ENCODE data around the gene MMS19.

Gene MMS19

DNA sequence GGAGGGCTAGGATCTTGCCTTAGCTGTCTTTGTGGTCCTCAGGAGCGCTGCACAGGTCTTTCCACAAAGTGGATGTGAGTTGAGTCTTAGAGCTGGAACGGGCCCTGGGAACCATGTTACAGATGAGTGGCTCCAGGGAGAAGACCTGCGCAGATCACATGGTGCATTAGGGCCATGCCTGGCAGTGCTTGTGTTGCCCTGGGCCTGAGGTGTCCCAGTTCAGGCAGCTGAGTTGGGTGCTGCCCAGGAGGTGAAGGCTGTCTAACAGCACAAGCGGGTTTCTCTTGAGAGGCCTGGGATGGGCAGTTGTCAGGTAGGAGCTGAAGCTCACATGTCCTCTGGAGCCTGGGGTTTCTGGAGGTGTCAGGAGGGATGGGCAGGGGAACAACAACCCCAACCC is 40.6 kb upstream of the MMS19 start:
- TF ChIP-seq POLR2AphosphoS5 (IDR thresholded peaks at IDR 0.05; ENCODE audit: low read depth, low read length) (no peak), SIN3A (IDR thresholded peaks at IDR 0.05; ENCODE audit: borderline replicate concordance, insufficient read depth, low read length) (no peak), TAF1 (IDR thresholded peaks at IDR 0.05; ENCODE audit: borderline replicate concordance, insufficient read depth, low read length) (no peak), FOXP2 (optimal IDR thresholded peaks at IDR 0.05; ENCODE audit: borderline replicate concordance, extremely low read depth, extremely low read length, insufficient read depth) (no peak)
- TF ChIP-seq, protein P1, sequence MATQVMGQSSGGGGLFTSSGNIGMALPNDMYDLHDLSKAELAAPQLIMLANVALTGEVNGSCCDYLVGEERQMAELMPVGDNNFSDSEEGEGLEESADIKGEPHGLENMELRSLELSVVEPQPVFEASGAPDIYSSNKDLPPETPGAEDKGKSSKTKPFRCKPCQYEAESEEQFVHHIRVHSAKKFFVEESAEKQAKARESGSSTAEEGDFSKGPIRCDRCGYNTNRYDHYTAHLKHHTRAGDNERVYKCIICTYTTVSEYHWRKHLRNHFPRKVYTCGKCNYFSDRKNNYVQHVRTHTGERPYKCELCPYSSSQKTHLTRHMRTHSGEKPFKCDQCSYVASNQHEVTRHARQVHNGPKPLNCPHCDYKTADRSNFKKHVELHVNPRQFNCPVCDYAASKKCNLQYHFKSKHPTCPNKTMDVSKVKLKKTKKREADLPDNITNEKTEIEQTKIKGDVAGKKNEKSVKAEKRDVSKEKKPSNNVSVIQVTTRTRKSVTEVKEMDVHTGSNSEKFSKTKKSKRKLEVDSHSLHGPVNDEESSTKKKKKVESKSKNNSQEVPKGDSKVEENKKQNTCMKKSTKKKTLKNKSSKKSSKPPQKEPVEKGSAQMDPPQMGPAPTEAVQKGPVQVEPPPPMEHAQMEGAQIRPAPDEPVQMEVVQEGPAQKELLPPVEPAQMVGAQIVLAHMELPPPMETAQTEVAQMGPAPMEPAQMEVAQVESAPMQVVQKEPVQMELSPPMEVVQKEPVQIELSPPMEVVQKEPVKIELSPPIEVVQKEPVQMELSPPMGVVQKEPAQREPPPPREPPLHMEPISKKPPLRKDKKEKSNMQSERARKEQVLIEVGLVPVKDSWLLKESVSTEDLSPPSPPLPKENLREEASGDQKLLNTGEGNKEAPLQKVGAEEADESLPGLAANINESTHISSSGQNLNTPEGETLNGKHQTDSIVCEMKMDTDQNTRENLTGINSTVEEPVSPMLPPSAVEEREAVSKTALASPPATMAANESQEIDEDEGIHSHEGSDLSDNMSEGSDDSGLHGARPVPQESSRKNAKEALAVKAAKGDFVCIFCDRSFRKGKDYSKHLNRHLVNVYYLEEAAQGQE (IDR thresholded peaks at IDR 0.05; ENCODE audit: insufficient read depth in 1 of 2, low read depth in 2 of 2, low read length in 2 of 2), result no peak

- TF ChIP-seq, protein P1 (IDR thresholded peaks at IDR 0.05; ENCODE audit: insufficient read depth in 1 of 2, low read depth in 2 of 2, low read length in 2 of 2), result no peak
- TF ChIP-seq SIN3A (IDR thresholded peaks at IDR 0.05; ENCODE audit: borderline replicate concordance, insufficient read depth, low read length) (no peak), TAF1 (IDR thresholded peaks at IDR 0.05; ENCODE audit: borderline replicate concordance, insufficient read depth, low read length) (no peak), FOXP2 (optimal IDR thresholded peaks at IDR 0.05; ENCODE audit: borderline replicate concordance, extremely low read depth, extremely low read length, insufficient read depth) (no peak), POLR2AphosphoS5 (IDR thresholded peaks at IDR 0.05; ENCODE audit: low read depth, low read length) (no peak)
These were observed 40.2 kb upstream of the MMS19 start for GRCh38 chr10:97538411-97538810.

DNA sequence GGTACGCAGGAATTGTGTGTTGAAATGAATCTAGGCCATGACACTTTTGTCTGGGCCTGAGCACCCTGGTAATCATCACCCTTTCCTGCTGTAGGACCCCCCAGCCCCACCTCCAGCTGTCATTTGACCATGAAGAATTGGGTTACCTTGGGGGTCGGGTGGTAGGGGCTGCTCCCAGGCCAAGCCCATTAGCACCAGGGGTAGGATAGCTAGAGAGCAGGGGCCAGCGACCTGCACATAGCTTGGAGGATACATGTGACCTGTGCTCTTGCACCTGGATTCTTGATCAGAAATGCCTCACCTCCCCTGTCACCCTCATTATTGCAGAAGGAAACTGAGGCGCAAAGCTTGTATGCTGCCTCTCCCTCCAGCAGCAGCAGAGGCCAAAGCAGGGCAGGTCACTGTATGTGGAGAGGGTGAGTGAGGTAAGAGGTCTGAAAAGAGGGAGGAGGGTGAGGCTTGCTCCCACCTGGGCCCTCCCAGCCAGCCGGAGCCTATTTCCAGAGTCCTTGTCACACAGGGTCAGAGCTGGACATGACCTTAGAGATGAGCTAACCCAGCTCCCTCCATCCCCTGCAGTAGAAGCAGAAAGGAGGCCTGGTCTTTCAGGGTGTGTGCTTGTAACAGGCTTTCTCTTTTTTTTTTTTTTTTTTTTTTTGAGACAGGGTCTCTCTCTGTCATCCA is 39.1 kb upstream of the MMS19 start:
- TF ChIP-seq POLR2AphosphoS5 (IDR thresholded peaks at IDR 0.05; ENCODE audit: low read depth, low read length) (no peak), SIN3A (IDR thresholded peaks at IDR 0.05; ENCODE audit: borderline replicate concordance, insufficient read depth, low read length) (no peak), TAF1 (IDR thresholded peaks at IDR 0.05; ENCODE audit: borderline replicate concordance, insufficient read depth, low read length) (no peak), FOXP2 (optimal IDR thresholded peaks at IDR 0.05; ENCODE audit: borderline replicate concordance, extremely low read depth, extremely low read length, insufficient read depth) (no peak)
- TF ChIP-seq, protein P1 (IDR thresholded peaks at IDR 0.05; ENCODE audit: insufficient read depth in 1 of 2, low read depth in 2 of 2, low read length in 2 of 2), result no peak

DNA sequence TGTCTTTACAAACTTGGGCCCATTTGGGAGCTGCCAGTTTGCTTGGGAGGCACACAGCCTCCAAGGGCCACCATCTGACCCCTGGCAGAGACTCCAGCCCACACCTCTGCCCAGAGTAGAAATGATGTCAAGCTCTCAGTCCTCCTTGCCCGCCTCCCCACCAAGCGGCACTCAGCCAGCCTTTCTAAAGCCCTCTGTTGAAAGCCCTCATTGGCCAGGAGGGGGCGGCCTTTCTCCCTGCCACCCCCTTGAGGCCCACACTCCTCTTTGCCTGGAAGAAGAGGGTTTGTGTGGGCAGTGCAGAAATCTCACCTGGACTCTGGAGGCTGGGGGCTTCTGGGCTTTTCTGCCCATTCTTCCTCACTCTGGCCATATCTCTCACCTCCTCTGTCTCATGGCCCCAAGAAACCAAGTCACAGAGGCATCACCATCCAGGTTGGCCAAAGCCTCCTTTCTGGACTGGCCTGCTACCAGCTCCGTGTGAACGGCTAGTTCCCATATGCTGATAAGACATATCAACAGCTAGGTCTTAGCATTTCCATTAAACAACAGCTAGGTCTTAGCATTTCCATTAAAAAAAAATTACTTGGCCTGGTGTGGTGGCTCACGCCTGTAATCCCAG is 36.6 kb upstream of the MMS19 start:
- no peak for TF ChIP-seq POLR2AphosphoS5 (IDR thresholded peaks at IDR 0.05; ENCODE audit: low read depth, low read length)
- TF ChIP-seq TAF1 (IDR thresholded peaks at IDR 0.05; ENCODE audit: borderline replicate concordance, insufficient read depth, low read length), result no peak
- TF ChIP-seq, protein P1 (IDR thresholded peaks at IDR 0.05; ENCODE audit: insufficient read depth in 1 of 2, low read depth in 2 of 2, low read length in 2 of 2), result no peak
- no peak for TF ChIP-seq SIN3A (IDR thresholded peaks at IDR 0.05; ENCODE audit: borderline replicate concordance, insufficient read depth, low read length)
- TF ChIP-seq FOXP2 (optimal IDR thresholded peaks at IDR 0.05; ENCODE audit: borderline replicate concordance, extremely low read depth, extremely low read length, insufficient read depth), result no peak

All from PFSK-1 (cell line).